ENCODE results near the gene MGAT4A.
A peak's percentile ranks its signal among the peaks of the same experiment; 100 is the strongest.
"Not testable (repeated sequence)": the region's sequence is repeated elsewhere in the genome, so short reads cannot be mapped to it uniquely, and the experiment has no call there.

The MGAT4A gene

GRCh38 chr2:98759338-98759737 lies 28.4 kb upstream of the MGAT4A start:
- no peak for DNase-seq

- DNase-seq, result peak; percentile 93
These were observed 27.0 kb upstream of the MGAT4A start for GRCh38 chr2:98757904-98758421.

- no peak for DNase-seq
These were observed 22.9 kb upstream of the MGAT4A start for GRCh38 chr2:98753801-98754200.

- DNase-seq, result not testable (repeated sequence)
These were observed 21.8 kb upstream of the MGAT4A start for GRCh38 chr2:98752711-98753110.

GRCh38 chr2:98751748-98752147 lies 20.8 kb upstream of the MGAT4A start:
- no peak for DNase-seq

GRCh38 chr2:98750593-98751282 lies 19.8 kb upstream of the MGAT4A start:
- DNase-seq, result no peak

GRCh38 chr2:98749066-98749450 lies 18.1 kb upstream of the MGAT4A start:
- no peak for DNase-seq

GRCh38 chr2:98748292-98749065 lies 17.5 kb upstream of the MGAT4A start:
- no peak for DNase-seq

- DNase-seq, result no peak
These were observed 17.0 kb upstream of the MGAT4A start for GRCh38 chr2:98747888-98748287.

- DNase-seq, result no peak
These were observed 15.5 kb upstream of the MGAT4A start for GRCh38 chr2:98746426-98746825.

GRCh38 chr2:98744595-98744994 lies 13.7 kb upstream of the MGAT4A start:
- no peak for DNase-seq

- no peak for DNase-seq
These were observed 12.9 kb upstream of the MGAT4A start for GRCh38 chr2:98743835-98744234.

GRCh38 chr2:98739020-98739419 lies 8.1 kb upstream of the MGAT4A start:
- no peak for DNase-seq

GRCh38 chr2:98738304-98738703 lies 7.4 kb upstream of the MGAT4A start:
- no peak for DNase-seq

- no peak for DNase-seq
These were observed 6.9 kb upstream of the MGAT4A start for GRCh38 chr2:98737848-98738247.

- peak; percentile 53 for DNase-seq
These were observed 5.5 kb upstream of the MGAT4A start for GRCh38 chr2:98736464-98736889.

- no peak for DNase-seq
These were observed 3.9 kb upstream of the MGAT4A start for GRCh38 chr2:98734823-98735260.

GRCh38 chr2:98734162-98734561 lies 3.2 kb upstream of the MGAT4A start:
- DNase-seq, result no peak

- DNase-seq, result no peak
These were observed 1.6 kb upstream of the MGAT4A start for GRCh38 chr2:98732430-98733051.

GRCh38 chr2:98731894-98732349 lies 990 bp upstream of the MGAT4A start:
- no peak for DNase-seq

- peak; percentile 53 for DNase-seq
These were observed 258 bp downstream of the MGAT4A start for GRCh38 chr2:98730707-98731040.

- DNase-seq, result no peak
These were observed 752 bp downstream of the MGAT4A start for GRCh38 chr2:98730053-98730706.

- no peak for DNase-seq
These were observed 1.3 kb downstream of the MGAT4A start for GRCh38 chr2:98729652-98730051.
